ENCODE data around the gene ZC2HC1C.
A peak's percentile ranks its signal among the peaks of the same experiment; 100 is the strongest.

ZC2HC1C gene

DNA sequence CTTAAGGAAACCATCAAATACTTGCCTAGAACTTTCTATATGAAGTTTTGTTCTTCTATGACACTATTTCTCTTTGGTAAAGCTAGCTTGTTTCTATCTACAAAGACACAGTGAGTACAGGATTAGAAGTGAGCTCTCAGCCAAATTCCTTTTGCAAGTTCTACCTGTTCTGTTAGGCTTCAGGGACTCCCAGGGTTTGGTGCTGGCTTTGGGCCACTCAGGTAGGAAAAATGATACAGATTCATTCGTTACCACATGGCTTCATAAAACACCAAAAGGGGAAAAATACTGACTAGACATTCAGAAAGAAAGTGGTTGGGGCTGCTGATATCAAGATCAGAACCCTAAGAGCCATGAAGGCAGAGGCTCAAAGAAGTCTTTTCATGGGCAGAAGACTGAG, 13.8 kb downstream of the ZC2HC1C start:
- H3K36me3 ChIP-seq: peaks cover 50 to 64% (median 52%) of the 10 kb centered on the region in 3 donors
- no peak overlapping the region for H3K4me3 ChIP-seq
- TF ChIP-seq, protein P1, sequence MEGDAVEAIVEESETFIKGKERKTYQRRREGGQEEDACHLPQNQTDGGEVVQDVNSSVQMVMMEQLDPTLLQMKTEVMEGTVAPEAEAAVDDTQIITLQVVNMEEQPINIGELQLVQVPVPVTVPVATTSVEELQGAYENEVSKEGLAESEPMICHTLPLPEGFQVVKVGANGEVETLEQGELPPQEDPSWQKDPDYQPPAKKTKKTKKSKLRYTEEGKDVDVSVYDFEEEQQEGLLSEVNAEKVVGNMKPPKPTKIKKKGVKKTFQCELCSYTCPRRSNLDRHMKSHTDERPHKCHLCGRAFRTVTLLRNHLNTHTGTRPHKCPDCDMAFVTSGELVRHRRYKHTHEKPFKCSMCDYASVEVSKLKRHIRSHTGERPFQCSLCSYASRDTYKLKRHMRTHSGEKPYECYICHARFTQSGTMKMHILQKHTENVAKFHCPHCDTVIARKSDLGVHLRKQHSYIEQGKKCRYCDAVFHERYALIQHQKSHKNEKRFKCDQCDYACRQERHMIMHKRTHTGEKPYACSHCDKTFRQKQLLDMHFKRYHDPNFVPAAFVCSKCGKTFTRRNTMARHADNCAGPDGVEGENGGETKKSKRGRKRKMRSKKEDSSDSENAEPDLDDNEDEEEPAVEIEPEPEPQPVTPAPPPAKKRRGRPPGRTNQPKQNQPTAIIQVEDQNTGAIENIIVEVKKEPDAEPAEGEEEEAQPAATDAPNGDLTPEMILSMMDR (IDR thresholded peaks at IDR 0.05): no peak
- H3K27ac ChIP-seq: no peak overlapping the region
- intact Hi-C loops (cut with DNase I; ENCODE audit: low total_unique reads): loop anchor here (2.0 kb wide), 1 partner anchor 134 kb away; no protein-coding TSS in a partner anchor
- no peaks in the 10 kb centered on the region for H3K4me1 ChIP-seq
- H3K27me3 ChIP-seq: no peaks in the 10 kb centered on the region
- H3K9me3 ChIP-seq: no peaks in the 10 kb centered on the region
- no peak for DNase-seq

DNA sequence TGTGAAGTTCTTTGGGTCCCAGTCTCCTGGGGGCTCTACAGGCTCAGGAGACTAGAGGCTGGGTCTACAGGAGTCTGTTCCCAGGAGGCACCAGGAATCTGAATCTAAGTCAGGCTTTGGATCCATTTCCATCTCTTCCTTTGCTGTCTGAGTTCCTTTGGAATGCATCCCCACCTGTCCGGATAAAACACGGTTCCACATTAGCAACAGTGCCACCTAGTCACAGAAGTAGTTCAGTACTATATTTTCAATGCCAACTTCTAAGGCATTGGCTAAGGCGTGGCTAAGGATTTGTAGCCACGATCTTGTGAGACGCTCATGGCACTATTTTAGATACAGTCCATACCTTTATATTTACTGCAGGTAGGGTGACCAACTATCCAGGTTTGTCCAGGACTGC, 15.1 kb downstream of the ZC2HC1C start:
- no peak for DNase-seq
- intact Hi-C loops (cut with DNase I; ENCODE audit: low total_unique reads): no loop called here
- peaks cover 52 to 77% (median 53%) of the 10 kb centered on the region in 3 donors for H3K36me3 ChIP-seq
- no peaks in the 10 kb centered on the region for H3K27me3 ChIP-seq
- H3K9me3 ChIP-seq: no peaks in the 10 kb centered on the region
- TF ChIP-seq, protein P1 (IDR thresholded peaks at IDR 0.05): peak in 1 of 2 experiments; percentile 6
- H3K4me1 ChIP-seq: no peaks in the 10 kb centered on the region
- no peak overlapping the region for H3K27ac ChIP-seq
- no peak overlapping the region for H3K4me3 ChIP-seq

DNA sequence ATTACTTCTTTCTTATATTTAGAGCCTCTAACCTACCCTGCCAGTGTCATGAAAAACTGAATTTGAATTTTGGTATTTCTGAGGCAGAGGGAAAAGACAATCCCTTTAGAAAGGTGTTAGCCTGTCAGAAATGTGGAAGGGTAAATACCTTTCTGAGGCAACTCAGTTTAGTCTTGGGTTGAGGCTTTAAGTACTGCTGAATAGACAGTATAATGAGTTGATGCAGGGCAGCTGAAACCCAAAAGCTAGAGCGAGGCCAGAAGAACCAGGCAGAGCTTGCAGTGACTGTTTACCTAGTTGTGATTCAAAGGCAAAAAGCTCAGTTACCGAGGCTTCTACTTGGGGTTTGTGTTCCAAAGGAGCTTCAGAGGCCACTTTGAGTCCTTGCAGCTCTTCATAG, 18.7 kb downstream of the ZC2HC1C start:
- H3K4me1 ChIP-seq: no peaks in the 10 kb centered on the region
- no peak for DNase-seq
- no peaks in the 10 kb centered on the region for H3K27me3 ChIP-seq
- no peak overlapping the region for H3K27ac ChIP-seq
- TF ChIP-seq, protein P1 (IDR thresholded peaks at IDR 0.05): no peak
- peaks cover 65 to 100% (median 78%) of the 10 kb centered on the region in 3 donors for H3K36me3 ChIP-seq
- intact Hi-C loops (cut with DNase I; ENCODE audit: low total_unique reads): loop anchor here (2.0 kb wide), 1 partner anchor 171 kb away; no protein-coding TSS in a partner anchor
- H3K4me3 ChIP-seq: no peak overlapping the region
- H3K9me3 ChIP-seq: no peaks in the 10 kb centered on the region

DNA sequence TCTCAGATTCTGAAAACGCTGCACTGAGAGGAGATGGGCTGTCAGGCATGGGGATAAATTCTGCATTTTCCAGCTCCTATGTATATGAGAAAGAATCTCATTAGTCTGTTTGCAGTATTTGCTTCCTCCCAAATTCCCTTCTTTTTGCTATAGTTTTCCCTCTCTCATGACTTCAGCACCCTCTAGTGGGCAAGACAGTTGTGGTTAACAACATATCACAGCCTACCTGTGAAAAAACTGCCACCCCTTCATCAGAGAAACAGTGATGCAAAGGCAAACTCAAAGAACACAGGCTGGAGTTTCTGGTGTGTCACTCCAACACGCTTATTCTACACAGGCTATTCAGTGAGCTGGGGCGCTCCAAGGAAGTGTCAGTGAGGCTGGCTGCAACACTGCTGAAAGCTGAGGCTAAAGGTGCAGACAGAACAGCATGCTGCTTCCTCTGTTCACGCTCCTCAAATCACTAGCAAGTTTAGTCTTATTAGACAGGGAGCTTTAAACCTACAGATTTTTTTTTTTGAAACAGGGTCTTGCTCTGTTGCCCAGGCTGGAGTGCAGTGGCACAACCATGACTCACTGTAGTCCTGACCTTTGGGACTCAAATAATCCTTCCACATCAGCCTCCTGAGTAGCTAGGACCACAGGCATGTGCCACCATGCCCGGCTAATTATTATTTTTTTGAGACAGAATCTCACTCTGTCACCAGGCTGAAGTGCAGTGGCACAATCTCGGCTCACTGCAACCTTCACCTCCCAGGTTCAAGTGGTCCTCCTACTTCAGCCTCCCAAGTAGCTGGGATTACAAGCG, 19.3 kb downstream of the ZC2HC1C start:
- intact Hi-C loops (cut with DNase I; ENCODE audit: low total_unique reads): loop anchor here (2.0 kb wide), 1 partner anchor 172 kb away; no protein-coding TSS in a partner anchor
- H3K27me3 ChIP-seq: no peaks in the 10 kb centered on the region
- no peak overlapping the region for H3K27ac ChIP-seq
- no peak overlapping the region for H3K4me3 ChIP-seq
- DNase-seq: peak in 1 of 2 donors; percentile 51
- H3K9me3 ChIP-seq: no peaks in the 10 kb centered on the region
- TF ChIP-seq, protein P1 (IDR thresholded peaks at IDR 0.05): peak; percentile 81 to 82
- no peaks in the 10 kb centered on the region for H3K4me1 ChIP-seq
- peaks cover 64 to 100% (median 77%) of the 10 kb centered on the region in 3 donors for H3K36me3 ChIP-seq

DNA sequence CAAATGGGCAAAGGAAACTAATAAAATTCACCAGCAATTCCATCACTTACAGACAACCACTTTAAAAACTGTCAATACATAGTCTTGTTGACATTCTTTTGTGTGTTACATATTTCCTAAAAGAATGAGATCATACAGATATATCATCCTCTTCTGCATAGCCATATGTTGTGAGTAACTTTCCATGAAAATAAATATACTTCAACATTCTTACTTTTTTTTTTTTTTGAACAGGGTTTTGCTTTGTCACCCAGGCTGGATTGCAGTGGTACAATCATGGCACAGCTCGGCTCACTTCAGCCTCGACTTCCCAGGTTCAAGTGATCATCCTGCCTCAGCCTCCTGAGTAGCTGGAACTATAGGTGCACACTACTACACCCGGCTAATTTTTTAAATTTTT, 20.9 kb downstream of the ZC2HC1C start:
- Histone ChIP-seq H3K27ac (no peak overlapping the region), H3K36me3 (peaks cover 66 to 100% (median 77%) of the 10 kb centered on the region in 3 donors), H3K27me3 (no peaks in the 10 kb centered on the region), H3K4me1 (no peaks in the 10 kb centered on the region), H3K9me3 (no peaks in the 10 kb centered on the region), H3K4me3 (no peak overlapping the region)
- TF ChIP-seq, protein P1 (IDR thresholded peaks at IDR 0.05): no peak
- DNase-seq: no peak
- intact Hi-C loops (cut with DNase I; ENCODE audit: low total_unique reads): no loop called here

Data from tibial artery (tissue), 4 donors.